Fibroblast of villous mesenchyme (primary cell): ENCODE data around the gene ABCA7. TPM values are rescaled to one million over a fixed set of nuclear protein-coding genes. Genes with fewer than 3 reads are reported as not detected.

ENCODE experiments used
- DNase-seq: peaks from one replicate; pipeline ENCODE4 v3.0.0-alpha.2; 2010; ENCODE audit warnings: low read depth
- H3K4me3 ChIP-seq: 2 replicates; pipeline ENCODE4 v1.5.1; 2011; ENCODE audit warnings: low read depth, mild to moderate bottlenecking, low read length
- total RNA-seq: library from RNA; depleted of rRNA; stranded (reverse); fragments of >200 nt; gene quantifications from 2 replicates; pipeline ENCODE4 v1.2.3, GENCODE V29; 2012
- TF ChIP-seq, protein P1 (sequence below): IDR thresholded peaks from 2 replicates; pipeline ENCODE4 v1.5.1; 2012; ENCODE audit warnings: low read depth, mild to moderate bottlenecking, low read length; ENCODE audit not compliant: insufficient read depth

Gene ABCA7
- total RNA-seq, 1 donor: 11.2 TPM

DNA sequence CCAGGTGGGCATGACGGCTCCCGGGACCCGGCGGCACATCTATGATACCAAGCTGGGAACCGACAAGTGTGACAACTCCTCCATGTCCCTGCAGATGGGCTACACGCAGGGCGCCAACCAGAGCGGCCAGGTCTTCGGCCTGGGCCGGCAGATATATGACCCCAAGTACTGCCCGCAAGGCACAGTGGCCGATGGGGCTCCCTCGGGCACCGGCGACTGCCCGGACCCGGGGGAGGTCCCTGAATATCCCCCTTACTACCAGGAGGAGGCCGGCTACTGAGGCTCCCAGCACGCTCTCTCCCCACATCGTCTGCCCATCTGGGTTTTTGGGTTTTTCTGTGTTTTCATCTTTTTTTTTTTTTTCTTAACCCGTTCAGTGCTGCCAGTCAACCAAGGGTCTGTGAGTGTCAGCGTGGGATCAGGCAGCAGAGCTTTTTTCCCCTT is 2.3 kb upstream of the ABCA7 start:
- DNase-seq: no peak
- TF ChIP-seq, protein P1, sequence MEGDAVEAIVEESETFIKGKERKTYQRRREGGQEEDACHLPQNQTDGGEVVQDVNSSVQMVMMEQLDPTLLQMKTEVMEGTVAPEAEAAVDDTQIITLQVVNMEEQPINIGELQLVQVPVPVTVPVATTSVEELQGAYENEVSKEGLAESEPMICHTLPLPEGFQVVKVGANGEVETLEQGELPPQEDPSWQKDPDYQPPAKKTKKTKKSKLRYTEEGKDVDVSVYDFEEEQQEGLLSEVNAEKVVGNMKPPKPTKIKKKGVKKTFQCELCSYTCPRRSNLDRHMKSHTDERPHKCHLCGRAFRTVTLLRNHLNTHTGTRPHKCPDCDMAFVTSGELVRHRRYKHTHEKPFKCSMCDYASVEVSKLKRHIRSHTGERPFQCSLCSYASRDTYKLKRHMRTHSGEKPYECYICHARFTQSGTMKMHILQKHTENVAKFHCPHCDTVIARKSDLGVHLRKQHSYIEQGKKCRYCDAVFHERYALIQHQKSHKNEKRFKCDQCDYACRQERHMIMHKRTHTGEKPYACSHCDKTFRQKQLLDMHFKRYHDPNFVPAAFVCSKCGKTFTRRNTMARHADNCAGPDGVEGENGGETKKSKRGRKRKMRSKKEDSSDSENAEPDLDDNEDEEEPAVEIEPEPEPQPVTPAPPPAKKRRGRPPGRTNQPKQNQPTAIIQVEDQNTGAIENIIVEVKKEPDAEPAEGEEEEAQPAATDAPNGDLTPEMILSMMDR: no peak
- H3K4me3 ChIP-seq: no peak overlapping the region

DNA sequence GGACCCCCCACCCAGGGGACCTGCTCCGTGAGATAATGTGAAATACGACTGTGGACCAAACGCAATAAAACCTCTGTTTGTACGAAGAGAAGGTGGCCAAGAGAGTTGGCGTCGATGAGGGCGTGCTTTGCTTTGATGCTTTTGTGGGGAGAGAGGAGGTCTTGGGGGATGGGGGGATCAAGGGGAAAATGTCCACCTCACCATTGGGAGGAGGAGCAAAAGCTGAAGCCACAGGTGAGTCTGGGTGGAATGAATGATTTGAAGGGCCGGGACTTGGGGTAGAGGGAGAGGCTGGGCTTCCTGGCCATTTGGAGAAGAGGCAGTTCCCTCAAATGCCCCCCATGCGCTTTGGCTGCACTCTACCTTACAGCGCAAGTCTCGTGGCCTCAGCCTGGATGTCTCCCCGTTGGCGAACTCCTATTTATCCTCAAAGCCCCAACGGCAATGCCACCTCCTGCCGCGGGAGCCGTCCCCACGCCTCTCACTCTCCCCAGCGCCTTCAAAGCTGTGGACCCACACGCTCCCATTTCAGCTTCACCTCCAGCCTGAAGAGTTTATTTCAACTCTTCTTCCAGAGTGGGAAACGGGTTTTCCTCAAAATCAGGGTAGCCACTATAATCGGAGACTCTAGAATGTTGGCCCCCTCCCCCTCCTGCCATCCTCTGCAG is 795 bp upstream of the ABCA7 start:
- TF ChIP-seq, protein P1: no peak
- no peak for DNase-seq
- no peak overlapping the region for H3K4me3 ChIP-seq

DNA sequence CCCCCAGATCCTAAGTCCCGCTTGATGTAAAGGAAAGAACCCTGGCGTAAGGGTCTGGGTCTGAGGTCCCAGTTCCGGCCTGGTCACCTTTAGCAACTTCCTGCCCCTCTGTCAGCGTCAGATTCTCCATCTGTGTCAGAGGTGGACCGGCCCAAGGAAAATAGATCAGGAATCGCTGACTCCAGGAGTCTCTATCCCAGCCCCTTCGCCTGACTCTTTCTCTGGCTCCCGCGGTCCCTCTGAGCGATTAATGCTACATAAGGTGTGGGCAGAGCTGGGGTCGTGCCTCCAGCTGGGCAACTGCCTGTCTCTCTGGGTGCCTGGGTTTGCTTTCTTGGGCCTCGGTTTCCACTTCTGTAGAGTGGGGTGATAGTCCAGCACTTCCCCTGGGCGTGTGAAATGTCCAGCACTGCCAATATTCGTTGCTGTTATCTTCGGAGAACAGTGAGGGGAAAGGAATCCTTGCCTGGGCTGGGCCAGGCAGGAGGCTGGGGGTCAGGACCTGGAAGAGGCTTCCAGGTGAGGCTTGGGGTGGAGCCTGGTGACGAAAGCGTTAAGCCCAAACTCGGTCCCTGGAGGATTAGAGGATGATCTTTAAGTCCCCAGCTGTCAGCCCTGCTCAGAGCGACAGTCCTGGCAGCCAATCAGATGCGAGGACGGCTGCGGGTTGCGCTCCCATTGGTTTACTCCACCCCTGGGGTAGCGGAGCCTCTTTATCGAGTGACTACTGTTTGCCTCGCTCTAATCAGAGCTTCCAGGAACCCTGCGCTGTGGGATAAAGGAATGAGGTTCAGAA is 767 bp downstream of the ABCA7 start:
- H3K4me3 ChIP-seq: peak overlapping the region; percentile 66
- TF ChIP-seq, protein P1: no peak
- DNase-seq: peak; percentile 96

DNA sequence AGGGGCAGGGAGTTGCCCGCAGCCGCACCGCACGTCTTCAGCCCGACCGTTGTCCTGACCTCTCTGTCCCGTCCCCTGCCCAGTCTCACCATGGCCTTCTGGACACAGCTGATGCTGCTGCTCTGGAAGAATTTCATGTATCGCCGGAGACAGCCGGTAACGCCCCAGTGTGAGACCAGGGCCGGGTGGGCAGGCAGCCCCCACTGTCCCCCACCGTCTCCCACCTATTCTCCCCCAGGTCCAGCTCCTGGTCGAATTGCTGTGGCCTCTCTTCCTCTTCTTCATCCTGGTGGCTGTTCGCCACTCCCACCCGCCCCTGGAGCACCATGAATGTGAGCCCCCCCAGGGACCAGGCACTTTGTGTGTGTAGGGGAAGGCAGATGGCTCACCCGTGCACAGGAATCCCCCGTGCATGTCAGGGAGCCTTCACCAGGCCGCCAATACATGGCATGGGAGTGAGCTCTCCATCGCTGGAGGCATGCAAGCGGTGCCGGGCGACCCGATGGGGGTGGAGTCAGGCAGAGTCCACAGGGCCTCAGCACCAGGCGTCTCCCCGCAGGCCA is 1.4 kb downstream of the ABCA7 start:
- TF ChIP-seq, protein P1: no peak
- peak overlapping the region; percentile 66 for H3K4me3 ChIP-seq
- DNase-seq: no peak

DNA sequence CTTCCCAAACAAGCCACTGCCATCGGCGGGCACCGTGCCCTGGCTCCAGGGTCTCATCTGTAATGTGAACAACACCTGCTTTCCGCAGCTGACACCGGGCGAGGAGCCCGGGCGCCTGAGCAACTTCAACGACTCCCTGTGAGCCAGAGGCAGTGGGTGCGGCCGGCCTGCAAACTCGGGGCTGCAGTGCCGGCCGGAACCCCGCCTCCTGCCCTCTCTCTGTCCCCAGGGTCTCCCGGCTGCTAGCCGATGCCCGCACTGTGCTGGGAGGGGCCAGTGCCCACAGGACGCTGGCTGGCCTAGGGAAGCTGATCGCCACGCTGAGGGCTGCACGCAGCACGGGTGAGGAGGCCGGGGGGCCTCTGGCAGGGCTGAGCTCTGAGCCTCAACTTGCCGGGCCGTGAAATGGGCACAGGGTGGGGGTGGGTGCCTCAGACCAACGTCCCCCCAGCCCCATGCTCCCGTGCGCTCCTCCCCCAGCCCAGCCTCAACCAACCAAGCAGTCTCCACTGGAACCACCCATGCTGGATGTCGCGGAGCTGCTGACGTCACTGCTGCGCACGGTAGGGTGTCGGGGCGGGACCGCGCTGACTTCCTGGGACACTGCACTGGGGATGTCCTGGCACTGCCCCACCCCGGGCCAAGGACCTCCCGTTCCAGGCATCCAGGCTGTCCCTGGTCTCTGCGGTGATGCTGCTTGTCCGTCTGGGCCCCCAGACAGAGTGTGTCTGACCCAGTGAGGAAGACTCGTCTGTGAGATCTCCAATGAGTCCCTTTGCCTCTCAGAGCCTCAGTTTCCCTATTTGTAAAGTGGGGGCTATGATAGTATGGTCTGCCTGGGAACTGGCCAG is 2.2 kb downstream of the ABCA7 start:
- peak; percentile 84 for DNase-seq
- TF ChIP-seq, protein P1: no peak
- H3K4me3 ChIP-seq: peak overlapping the region; percentile 66

DNA sequence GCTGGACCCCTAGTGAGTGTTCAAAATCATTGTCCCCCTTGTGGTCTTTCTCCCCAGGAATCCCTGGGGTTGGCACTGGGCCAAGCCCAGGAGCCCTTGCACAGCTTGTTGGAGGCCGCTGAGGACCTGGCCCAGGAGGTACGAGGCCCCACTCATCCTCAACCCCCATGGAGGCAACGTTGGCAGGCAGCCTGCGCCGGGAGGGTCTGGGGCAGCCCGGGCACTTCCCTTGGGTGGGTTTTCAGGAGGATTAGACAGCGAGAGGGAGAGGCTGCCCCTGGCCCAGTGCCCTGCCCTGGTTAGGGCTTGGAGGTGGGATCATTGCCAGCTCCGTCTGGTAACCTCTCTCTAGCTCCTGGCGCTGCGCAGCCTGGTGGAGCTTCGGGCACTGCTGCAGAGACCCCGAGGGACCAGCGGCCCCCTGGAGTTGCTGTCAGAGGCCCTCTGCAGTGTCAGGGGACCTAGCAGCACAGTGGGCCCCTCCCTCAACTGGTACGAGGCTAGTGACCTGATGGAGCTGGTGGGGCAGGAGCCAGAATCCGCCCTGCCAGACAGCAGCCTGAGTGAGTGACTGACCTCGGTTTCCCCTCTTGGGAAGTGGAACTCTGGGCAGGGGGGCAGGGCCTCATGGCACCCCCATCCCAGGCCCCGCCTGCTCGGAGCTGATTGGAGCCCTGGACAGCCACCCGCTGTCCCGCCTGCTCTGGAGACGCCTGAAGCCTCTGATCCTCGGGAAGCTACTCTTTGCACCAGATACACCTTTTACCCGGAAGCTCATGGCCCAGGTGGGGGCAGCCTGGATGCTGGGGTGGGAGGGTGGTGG is 3.0 kb downstream of the ABCA7 start:
- TF ChIP-seq, protein P1: no peak
- DNase-seq: no peak

More for the DNA sequence above, 3.0 kb downstream of the ABCA7 start:
- H3K4me3 ChIP-seq: peak overlapping the region; percentile 66
